A673 (cell line): ENCODE data around the gene FBXL19.

Experiments
- CTCF ChIP-seq: fragments of 300-800, 200-600 bp; sonication (generic); conservative IDR thresholded peaks from 2 replicates; pipeline ENCODE4 v1.5.1; 2017; ENCODE audit warnings: low read depth, mild to moderate bottlenecking, antibody characterized with exemption, low read length, moderate library complexity, mixed read lengths
- EZH2 ChIP-seq: fragments of 200-600 bp; sonication (generic); IDR thresholded peaks from 2 replicates; pipeline ENCODE4 v1.6.1; 2017; ENCODE audit warnings: borderline replicate concordance, low read depth, mild to moderate bottlenecking, mixed read lengths, antibody characterized with exemption, low read length; ENCODE audit not compliant: poor library complexity, severe bottlenecking

- TF ChIP-seq EZH2, result no peak
- TF ChIP-seq CTCF, result no peak
Measured at GRCh38 chr16:30982548-30983288, 59.3 kb downstream of the FBXL19 start.
